PC-9 (cell line): ENCODE data around the gene LINC00237.

Experiments
- CTCF ChIP-seq: fragments of 200-600 bp; sonication (generic); conservative IDR thresholded peaks from 2 replicates; pipeline ENCODE4 v1.6.1; 2017; ENCODE audit warnings: mixed run types, antibody characterized with exemption, mild to moderate bottlenecking, moderate library complexity
- EZH2 ChIP-seq: fragments of 200-600 bp; sonication (generic); IDR thresholded peaks from 2 replicates; pipeline ENCODE4 v1.8.0; 2017; ENCODE audit warnings: antibody characterized with exemption, low read depth

GRCh38 chr20:21100578-21101452 lies 5.3 kb downstream of the LINC00237 start:
- TF ChIP-seq CTCF, result no peak
- no peak for TF ChIP-seq EZH2
